Measurements from ENCODE around the gene KRT86.

KRT86 gene

DNA sequence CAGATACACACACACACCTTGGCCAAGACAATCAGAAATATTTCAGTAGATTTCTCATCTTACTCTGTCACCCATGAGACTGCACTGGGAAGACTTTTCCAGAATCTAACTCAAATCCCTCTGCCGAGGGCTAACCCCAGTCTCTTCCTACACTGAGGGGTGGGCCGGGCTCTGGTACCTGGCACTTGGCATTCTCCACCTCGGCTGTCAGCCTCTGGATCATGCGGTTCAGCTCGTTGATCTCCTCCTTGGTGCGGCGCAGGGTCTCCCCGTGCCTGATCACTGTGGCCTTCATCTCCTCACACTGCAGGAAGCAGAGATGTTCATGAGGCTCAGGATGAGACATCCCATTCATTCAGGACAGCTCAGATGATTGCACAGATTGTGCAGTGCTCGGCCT, 41.8 kb downstream of the KRT86 start:
- no peak for DNase-seq (ENCODE audit: low spot score)

DNA sequence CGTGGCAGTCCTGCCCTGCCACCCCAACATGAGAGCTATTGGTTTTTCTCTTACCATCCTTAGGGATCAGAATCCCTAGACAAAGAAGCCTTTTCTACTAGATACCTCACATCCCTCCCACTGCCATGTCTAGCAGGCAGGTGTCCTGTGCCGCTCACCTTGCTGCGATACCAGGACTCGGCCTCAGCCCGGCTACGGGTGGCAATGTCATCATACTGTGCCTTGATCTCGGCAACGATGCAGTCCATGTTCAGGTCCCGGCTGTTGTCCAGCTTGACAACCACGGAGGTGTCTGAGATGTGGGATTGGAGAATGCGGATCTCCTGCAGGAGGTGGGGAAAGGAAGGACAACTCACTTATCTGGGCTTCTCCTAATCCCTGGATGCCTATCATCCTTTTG, 42.3 kb downstream of the KRT86 start:
- DNase-seq (ENCODE audit: low spot score), result no peak

DNA sequence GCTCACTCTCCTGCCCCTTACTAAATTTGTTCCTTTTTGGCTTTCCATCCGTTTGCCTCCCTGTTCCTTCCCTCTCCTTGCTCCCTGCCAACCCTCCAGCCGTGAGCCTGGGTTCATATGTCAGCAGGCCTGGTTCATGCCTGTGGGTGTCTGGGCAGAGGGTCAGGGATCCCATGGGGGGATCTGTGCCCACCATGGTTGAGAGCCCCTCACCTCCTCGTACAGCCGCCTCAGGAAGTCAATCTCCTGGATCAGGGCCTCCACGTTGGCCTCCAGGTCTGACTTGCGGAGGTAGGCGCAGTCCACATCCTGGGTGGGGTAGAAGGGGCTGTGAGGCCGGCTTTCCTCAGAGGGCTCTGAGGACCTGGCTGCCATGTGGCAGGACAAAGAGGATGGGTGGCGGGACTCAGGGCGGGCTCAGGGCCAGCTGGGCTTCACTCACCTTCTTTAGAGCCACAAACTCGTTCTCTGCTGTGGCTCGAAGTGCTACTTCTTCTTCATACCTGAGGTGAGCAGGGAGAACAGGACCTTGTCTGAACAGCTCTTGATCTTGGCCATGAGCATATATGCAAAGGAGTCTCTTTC, 43.1 kb downstream of the KRT86 start:
- DNase-seq (ENCODE audit: low spot score), result no peak

DNA sequence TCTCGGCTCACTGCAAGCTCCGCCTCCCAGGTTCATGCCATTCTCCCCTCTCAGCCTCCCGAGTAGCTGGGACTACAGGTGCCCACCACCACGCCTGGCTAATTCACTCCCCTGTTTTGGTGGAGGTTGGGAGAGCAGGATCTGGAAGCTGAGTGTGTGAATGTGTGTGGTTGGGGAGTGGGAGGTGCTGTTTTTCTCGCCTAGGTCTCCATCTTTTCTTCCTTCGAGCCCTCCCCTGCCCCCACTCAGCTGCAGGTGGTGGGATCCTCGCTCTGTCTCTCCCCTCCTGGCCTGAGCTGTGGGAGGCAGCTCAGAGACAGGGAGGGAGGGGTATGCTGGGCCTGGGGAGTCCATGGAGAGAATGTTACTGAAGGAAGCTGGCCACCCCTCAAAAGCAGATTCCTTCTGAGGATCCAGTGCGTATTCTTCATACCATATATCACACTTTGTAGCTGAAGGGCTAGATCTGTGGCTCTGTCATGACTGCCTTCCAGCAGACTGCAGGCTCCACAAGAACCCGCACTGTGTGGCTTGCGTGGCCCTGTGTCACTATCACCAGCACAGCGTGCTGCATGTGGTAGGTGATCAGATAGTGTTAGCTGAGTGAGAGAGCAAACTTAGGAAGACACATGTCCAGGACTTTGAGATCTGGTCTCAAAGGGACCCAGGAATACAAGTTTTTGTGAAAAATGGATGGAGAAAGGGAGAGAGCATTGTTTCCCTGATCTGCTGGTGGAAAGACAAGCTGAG, 44.0 kb downstream of the KRT86 start:
- DNase-seq (ENCODE audit: low spot score), result no peak

DNA sequence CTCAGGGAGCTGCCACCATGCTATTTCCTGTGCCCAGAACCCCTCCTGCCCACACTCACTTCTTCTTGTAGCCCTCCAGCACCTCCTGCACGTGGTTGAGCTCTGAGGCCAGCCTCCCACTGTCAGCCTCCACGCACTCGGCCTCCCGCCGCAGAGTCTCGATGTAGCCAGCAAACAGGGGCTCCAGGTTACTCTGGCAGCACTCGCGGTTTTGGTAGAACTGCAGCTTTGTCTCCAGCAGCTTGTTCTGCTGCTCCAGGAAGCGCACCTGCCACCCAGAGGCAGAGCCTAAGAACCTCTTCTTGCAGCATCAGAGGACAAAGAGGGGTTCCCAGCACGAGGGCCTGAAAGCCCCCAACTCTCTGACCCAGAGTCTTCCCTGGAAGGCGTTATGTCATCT, 44.7 kb downstream of the KRT86 start:
- DNase-seq (ENCODE audit: low spot score), result no peak

DNA sequence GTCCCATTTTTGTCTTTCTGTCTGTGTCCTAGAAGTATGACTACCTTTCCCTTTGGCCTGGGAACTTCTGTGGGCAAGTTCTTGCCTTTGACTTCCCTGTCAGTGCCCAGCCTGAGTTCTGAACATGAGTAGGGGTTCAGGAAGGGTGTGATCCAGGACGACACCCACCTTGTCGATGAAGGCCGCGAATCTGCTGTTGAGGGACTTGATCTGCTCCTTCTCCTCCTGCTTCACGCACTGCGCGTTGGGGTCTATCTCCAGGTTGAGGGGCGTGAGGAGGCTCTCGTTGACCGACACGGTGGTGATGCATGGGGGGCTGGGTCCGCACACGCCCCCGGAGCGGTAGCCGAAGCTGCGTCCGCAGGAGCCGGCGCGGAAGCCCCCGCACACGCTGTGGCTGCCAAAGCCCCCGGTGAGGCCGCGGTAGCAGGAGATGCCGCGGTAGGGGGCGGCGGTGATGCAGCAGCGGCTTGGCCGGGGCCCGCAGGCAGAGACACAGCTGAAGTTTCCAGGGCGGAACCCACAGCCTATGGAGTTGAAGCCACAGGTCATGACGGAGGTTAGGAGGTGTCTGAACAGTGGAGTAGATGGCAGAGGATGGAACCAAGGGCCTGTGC, 46.4 kb downstream of the KRT86 start, which contains the start of gene KRT83:
Gene KRT83, minus strand, starts transcription at position 615 of the 617 bp plus-strand sequence. Its CDS starts 63 bp downstream, at position 552.
- no peak for DNase-seq (ENCODE audit: low spot score)

DNA sequence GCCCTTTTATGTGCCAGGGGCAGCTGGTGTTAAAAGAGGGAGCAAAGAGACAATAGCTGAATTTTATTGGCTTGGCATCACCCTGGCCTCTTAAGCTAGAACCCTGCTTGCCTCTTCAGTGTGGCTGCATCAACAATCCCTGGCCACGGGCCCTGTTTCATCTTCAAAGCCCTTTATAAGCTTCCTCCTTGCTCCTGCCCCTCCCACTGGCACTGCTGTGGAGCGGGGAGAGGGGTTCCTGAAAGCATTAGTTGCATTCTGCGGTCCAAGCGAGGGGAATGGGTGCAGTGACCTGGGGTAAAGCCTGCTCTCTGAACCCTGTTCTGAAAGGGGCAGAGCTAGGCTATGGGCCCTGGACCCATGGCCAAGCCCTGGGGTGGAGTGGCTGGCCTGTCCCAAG, 47.0 kb downstream of the KRT86 start:
- no peak for DNase-seq (ENCODE audit: low spot score)

DNA sequence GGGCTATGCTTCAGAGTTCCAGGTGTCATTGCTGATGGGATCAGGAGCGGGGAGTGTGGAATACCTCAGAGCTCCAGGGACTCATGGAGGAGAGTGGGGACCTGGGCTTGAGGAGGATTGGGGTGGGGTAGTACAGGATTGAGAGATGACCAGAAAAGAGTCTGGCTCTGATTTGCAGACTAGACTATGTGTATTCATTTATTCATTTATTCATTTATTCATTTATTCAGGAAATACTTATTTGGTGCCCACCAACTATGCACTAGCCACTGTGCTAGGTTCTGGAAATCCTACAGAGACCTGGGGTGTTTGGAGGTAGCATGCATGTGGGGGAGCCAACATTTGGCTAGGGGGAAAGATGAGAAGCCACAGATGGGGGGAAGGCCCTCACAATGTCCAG, 47.6 kb downstream of the KRT86 start:
- no peak for DNase-seq (ENCODE audit: low spot score)

DNA sequence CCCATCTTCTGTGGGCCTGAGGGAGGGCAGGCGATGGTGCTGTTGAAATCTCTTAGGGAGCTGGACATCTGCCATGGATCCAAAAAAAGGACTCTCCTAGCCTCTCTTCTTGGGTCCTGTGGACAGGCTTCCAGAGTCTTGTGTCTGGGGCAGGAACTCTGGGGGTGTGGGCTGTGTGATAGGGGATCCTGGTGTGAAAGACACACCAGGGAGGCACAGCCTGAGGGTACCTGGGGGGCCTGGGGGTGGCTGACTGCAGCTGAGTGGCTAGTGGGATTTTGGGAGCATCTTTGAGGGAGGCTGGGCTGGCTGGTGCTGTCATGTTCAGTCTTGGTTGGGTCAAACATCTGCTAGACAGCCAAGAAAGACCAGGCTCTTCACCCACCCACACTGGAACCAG, 48.6 kb downstream of the KRT86 start:
- no peak for DNase-seq (ENCODE audit: low spot score)

DNA sequence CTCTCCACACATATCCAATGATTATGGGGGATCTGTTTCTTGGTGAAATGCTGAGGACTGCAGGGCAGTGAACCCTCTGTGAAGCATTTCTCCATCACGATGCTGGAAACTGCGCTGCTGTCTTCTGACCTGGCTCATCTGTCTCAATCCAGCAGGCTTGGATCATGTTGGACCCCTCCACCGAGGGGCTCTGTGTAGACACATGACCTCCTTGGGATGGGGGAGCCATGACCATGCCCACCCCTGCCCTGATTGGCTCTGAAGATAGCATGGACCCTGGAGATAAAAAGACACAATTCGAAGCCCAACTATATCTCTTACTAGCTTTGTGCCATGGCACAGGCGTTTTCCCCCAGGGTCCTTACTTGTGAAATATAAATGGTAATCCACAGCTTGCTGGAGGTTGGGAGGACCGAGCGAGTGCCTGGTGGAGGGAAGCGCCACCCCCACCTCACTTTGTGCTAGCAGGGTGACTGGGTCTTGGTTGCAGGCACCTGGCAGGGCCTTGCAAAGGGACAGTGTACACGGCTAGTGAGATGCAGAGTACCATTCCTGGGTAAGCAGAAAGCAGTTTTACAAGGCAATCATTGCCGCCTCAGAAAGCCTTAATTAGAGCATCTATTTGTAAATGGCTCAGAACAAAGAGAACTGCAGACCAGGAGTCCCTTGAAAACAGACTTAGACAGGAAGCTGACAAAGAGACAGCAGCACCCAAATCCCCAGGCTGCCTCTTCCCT, 49.1 kb downstream of the KRT86 start:
- DNase-seq (ENCODE audit: low spot score), result no peak

DNA sequence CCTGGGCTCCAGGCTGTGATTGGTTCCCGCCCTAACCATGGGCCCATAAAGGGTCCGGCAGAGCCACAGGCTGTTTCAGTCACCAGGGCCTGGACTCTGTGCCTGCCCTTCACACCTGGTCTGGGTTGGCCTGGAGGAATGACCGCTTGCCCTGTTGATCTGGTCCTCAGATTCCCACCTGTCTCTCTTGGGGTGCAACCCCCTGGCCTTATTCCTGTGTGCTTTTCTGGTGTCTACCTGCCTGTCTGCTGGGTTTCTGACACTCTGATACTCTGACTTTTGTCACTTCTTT, 49.7 kb downstream of the KRT86 start:
- DNase-seq (ENCODE audit: low spot score), result no peak

DNA sequence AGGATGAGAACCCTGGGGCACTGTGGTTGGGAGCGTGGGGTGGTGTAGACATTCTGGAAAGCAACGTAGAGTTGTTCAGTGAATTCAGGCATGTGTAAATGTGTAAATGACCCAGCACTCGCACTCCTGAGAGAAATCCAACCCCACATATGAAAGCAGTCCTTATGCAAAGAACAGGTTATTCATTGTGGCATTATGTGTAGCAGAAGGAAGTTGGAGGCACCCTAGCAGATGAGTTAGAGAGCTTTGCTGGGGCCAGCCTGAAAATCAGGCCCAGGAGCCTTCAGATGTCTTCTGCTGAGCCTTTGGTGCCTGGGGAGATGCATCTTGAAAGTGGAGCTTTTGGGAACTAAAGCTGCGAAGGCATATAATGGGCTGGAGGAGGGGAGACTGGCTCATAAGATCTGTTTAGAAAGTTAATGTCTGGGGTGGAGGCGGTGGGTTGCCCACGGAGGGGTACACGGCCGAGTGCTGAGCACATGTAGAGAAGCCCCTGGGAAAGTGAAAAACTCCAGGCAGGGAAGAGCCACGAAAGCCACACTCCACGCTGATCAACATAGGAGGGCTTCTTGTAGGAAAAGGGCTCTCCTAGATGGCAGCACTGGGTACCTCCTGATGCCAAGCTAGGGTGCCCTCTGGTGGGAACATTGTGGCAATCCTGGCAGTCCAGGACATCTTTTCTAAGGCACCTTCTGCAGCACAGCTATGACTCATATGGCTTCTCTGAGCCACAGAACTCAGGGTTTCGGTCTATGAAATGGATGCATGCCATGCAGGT, 52.8 kb downstream of the KRT86 start:
- DNase-seq (ENCODE audit: low spot score), result peak; percentile 97

DNA sequence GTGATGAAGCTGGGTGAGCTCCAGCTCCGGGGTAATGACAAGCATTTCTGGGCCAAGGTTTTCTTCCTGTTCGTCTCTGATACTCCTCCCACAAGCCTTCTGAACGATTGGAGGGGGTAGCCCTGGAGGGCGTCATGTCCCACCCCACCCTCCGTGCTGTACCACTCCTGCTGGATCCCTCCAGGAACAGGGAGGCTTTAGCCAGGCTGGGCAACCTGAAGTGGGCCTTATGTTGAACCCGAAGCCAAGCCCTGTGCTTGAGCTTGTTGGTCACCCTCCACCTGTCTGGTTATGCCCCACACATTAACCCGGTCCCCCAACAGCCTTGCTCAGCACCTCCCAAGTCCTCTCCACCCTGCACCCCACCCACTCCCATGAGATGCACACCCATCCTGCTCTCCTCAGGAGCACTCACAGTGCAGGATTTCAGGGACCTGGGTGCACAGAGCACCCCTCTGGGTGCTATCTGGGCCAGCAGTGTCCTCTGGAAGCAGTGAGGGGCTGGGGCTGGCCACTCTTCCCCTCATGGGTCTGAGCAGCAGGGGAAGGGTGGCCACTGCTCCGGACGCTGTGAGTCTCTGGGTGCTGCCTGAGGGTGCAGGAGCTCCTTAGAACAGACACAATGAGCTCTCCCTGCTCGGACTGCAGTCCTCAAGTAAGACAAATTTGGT, 53.5 kb downstream of the KRT86 start:
- no peak for DNase-seq (ENCODE audit: low spot score)

DNA sequence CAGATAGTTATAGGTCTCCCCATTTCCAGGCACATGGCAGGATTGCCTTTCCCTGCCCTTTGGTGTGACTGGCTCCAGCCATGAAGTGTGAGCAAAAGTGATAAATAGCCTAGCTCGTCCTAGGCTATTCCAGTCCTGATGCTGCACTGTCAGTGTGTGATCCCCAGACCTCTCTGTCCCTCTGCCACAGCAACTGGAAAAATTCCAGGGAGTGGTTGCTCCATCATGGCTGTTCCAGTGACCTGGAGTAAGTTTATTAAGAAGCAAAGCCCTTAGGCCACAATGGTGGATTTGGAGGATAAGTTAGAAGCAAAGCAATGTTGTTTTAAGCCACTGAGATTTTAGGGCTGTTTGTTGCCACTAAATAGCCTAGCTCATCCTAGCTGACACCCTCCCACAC, 56.6 kb downstream of the KRT86 start:
- DNase-seq (ENCODE audit: low spot score), result no peak

DNA sequence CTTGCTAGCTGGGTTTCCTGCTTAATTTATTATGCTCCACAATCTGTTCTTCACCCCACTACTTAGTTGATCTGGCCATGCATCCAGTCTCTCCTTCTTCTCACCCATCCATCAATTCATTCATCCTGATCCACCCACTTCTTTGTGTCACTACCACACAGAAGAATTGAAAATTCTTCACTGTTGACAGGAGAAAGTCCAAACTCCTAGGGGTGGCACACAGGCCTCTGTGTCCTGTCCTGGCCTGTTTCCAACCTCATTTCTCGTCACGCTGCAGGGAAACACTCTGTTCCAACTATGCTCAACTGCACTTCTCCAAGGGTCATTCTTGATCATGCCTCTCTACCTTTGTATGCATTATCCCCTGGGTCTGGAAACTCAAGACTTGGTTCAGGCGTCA, 57.4 kb downstream of the KRT86 start:
- DNase-seq (ENCODE audit: low spot score), result no peak

DNA sequence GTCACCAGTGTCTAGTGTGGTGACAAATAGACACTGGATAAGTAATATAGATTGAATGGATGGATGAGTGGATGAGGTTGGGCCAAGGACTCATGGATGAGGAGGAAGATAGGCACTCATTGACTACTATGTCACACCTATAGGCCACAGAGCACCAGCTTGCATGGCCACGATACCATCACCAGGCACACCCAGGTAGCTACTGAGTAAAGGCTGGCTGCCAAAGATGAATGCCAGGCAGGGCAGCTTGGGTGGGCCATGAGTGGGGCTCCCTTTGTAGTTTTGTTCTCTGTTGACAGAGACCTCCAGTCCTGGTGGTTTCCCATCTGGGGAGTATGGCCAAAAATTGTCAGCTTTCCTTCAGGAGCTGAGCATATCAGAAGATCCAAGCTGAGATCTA, 57.9 kb downstream of the KRT86 start:
- DNase-seq (ENCODE audit: low spot score), result no peak

DNA sequence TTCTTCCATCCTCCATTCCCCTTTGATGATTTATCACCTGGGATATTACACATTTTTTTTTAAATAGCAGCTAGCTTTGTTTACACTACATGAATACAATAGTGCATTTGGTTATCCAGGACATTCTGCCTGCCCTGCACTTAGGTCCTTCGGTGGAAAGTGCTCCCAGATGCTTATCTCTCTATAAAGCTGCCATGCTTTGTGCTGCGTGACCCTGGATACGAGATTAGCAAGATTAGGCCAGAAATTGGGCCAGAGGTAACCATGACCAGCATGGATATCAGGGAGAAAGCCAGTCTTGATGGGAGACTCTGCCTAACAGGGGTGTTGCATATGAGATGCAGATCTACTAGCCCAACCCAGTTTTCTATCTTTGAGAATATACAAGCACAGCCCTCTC, 58.9 kb downstream of the KRT86 start:
- no peak for DNase-seq (ENCODE audit: low spot score)

DNA sequence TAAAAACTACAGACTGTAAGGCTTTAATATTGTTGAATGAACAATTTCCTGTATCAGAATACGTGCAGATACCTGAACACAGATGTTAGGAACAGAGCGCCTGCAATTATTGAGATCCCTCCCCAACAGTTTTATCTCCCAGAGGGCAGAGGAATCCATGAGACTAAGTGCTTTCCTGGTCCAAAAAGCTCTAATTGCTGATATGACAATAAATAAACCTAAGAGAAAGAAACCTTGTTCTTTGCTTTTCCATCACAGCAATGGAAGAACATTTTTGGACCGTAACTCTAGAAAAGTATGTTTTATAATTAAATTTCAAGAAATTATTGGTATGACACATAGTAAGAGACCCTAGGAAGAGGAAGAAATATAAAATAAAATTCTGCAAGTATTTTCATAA, 59.7 kb downstream of the KRT86 start:
- DNase-seq (ENCODE audit: low spot score), result no peak

DNA sequence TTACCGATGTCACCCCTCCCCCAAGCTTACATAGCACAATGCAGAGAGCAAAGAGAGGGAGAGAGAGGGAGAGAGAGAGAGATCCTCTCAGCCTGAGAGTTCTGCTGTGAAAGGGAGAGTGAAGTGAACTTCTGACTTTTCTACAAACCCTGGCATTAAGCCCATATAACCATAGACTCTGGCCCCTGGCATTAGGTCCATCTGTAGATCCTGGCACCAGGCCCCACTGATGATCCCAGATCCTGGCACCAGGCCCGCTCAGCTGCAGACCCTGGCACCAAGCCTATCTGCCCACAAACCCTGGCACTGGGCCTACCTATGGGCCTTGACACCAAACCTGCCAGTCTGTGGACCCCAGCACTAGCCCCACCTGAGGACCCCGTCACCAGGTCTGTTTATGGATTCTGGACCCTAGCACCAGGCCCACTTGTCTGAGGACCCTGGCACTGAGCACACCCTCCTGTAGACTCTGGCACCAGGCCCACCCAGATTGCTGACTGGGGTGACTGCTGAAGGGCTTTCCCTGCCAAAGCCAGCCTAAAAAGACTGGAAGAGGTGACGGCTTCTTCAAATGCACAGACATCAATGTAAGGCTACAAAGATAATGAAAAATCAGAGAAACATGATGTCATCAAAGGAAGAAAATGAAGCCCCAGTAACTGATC, 61.3 kb downstream of the KRT86 start:
- DNase-seq (ENCODE audit: low spot score), result no peak

DNA sequence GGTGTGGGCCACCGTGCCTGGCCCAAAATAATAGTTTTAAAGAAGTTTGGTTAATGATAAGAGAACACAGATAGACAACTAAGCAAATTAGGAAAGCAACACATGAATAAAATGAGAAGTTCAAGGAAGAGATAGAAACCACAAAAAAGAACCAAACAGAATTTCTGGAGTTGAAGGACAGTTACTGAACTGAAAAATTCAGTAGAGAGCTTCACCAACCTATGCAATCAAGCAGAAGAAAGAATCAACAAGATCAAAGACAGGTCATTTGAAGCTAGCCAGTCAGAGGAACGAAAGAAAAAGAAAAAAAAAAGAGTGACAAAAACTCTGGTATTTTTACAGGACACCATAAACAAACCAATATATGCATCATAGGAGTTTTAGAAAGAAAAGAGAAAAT, 62.2 kb downstream of the KRT86 start:
- no peak for DNase-seq (ENCODE audit: low spot score)

DNA sequence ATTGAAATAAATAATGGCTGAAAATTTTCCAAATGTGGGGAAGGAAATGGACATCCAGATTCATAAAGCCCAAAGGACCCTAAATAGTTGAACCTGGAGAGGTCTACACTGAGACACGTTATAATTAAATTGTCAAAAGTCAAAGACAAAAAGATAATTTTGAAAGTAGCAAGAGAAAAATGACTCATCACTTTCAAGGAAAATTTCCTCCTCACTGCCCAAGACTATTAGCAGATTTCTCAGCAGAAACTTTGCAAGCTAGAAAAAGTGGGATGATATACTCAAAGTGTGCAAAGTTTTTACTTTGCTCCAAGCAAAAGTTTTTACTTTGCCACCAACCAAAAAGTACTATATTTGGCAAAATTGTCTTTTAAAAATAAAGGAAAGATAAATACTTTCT, 62.6 kb downstream of the KRT86 start:
- no peak for DNase-seq (ENCODE audit: low spot score)

All from AG08395 (cell line).